Endothelial cell of umbilical vein (primary cell): Measurements from ENCODE around the gene ERCC2. TPM values are rescaled to one million over a fixed set of nuclear protein-coding genes. Genes with fewer than 3 reads are reported as not detected.
A peak's percentile ranks its signal among the peaks of the same experiment; 100 is the strongest.

Experiments
- BruUV-seq: library from RNA; stranded (reverse); fragments of 400-500 nt; replicated peaks from 2 replicates; lab custom pipeline; 2021; lab: Mats Ljungman, UMichigan
- CTCF ChIA-PET: fragments of 300-600, 350-600 bp; sonication (Branson Sonifier 250); formaldehyde crosslinking; loops from one replicate; lab custom pipeline; 2021; ENCODE audit warnings: antibody characterized with exemption, inconsistent platforms; lab: Charles Lee
- POLR2A ChIA-PET: fragments of 300-600, 350-600 bp; sonication (Branson Sonifier 250); formaldehyde crosslinking; loops from one replicate; lab custom pipeline; 2021; ENCODE audit warnings: antibody characterized with exemption, inconsistent platforms; lab: Charles Lee
- DNase-seq: peaks from one replicate; pipeline ENCODE4 v3.0.0-alpha.2; 2011; ENCODE audit warnings: low read depth, low spot score
- FAIRE-seq: peaks from 2 replicates; lab custom pipeline; 2011; peaks lifted over from hg19 to GRCh38; lab: Jason Lieb, UNC
- H2AFZ ChIP-seq: 2 replicates; pipeline ENCODE4 v1.6.0; 2012; ENCODE audit warnings: low read depth, low read length, control low read depth, inconsistent platforms
- H3K27ac ChIP-seq: 2 replicates; pipeline ENCODE4 v1.5.1; 2011; ENCODE audit warnings: low read depth, mild to moderate bottlenecking, control low read depth, low read length, moderate library complexity; ENCODE audit not compliant: insufficient read depth
- H3K27me3 ChIP-seq, 2 experiments: 2 replicates each; pipeline versions ENCODE4 v1.6.0 to v1.6.1; 2011; ENCODE audit warnings: low read length in 2 of 2, mixed read lengths in 1 of 2; ENCODE audit not compliant: control insufficient read depth in 2 of 2, insufficient read depth in 2 of 2
- H3K36me3 ChIP-seq, 2 experiments: 2 replicates in 1 of 2; 3 replicates in 1 of 2; pipeline ENCODE4 v1.5.1; 2011; ENCODE audit warnings: low read length in 2 of 2, mild to moderate bottlenecking in 1 of 2, moderate library complexity in 1 of 2; ENCODE audit not compliant: control insufficient read depth in 2 of 2, insufficient read depth in 2 of 2; ENCODE audit errors: extremely low read depth in 1 of 2
- H3K4me1 ChIP-seq: 3 replicates; pipeline ENCODE4 v1.5.1; 2011; ENCODE audit warnings: mild to moderate bottlenecking, low read length; ENCODE audit not compliant: control insufficient read depth, insufficient read depth; ENCODE audit errors: extremely low read depth
- H3K4me2 ChIP-seq: 2 replicates; pipeline ENCODE4 v1.6.1; 2011; ENCODE audit warnings: low read length, control low read depth, mixed read lengths; ENCODE audit not compliant: insufficient read depth
- H3K4me3 ChIP-seq, 3 experiments: fragments of 200-600 bp in 1 of 3; sonication (generic), shearing (Covaris generic) in 1 of 3; replicated peaks in 1 of 3; 2 replicates each; pipeline ENCODE4 v1.5.1; 2011 to 2016; ENCODE audit warnings: control low read depth in 3 of 3, low read length in 3 of 3, mild to moderate bottlenecking in 2 of 3, inconsistent platforms in 1 of 3, low read depth in 1 of 3, moderate library complexity in 1 of 3; ENCODE audit not compliant: insufficient read depth in 1 of 3
- H3K79me2 ChIP-seq: 2 replicates; pipeline ENCODE4 v1.6.0; 2012; ENCODE audit warnings: low read length, inconsistent platforms; ENCODE audit not compliant: control insufficient read depth, insufficient read depth
- H3K9ac ChIP-seq: replicated peaks from 2 replicates; pipeline ENCODE3; 2011; ENCODE audit warnings: low read length, control low read depth; ENCODE audit not compliant: insufficient read depth; ENCODE audit errors: extremely low read depth
- H3K9me1 ChIP-seq: replicated peaks from 3 replicates; pipeline ENCODE4 v1.6.0; 2011; ENCODE audit warnings: mild to moderate bottlenecking, low read length; ENCODE audit not compliant: control insufficient read depth, insufficient read depth; ENCODE audit errors: extremely low read depth
- H3K9me3 ChIP-seq: replicated peaks from 2 replicates; pipeline ENCODE4 v1.5.1; 2012; ENCODE audit warnings: low read length, inconsistent platforms; ENCODE audit not compliant: control insufficient read depth, insufficient read depth
- H4K20me1 ChIP-seq: replicated peaks from 2 replicates; pipeline ENCODE3; 2011; ENCODE audit warnings: mild to moderate bottlenecking, low read length; ENCODE audit not compliant: control insufficient read depth, insufficient read depth; ENCODE audit errors: extremely low read depth
- FOS ChIP-seq: IDR thresholded peaks from 2 replicates; pipeline ENCODE4 v1.6.1; 2011; ENCODE audit warnings: mild to moderate bottlenecking, low read length, moderate library complexity, borderline replicate concordance; ENCODE audit not compliant: insufficient read depth
- GATA2 ChIP-seq: IDR thresholded peaks from 2 replicates; pipeline ENCODE4 v1.7.0; 2011; ENCODE audit warnings: low read depth, mild to moderate bottlenecking, moderate library complexity, mixed read lengths, low read length; ENCODE audit not compliant: insufficient read length, insufficient read depth
- JUN ChIP-seq: IDR thresholded peaks from 2 replicates; pipeline ENCODE4 v1.6.1; 2011; ENCODE audit warnings: borderline replicate concordance, low read depth; ENCODE audit not compliant: insufficient read length, insufficient read depth
- POLR2AphosphoS5 ChIP-seq: IDR thresholded peaks from 2 replicates; pipeline ENCODE4 v1.6.1; 2012; ENCODE audit warnings: low read depth, mild to moderate bottlenecking, control low read depth, low read length, moderate library complexity; ENCODE audit not compliant: insufficient read depth
- dilution Hi-C: fragments of 300-500 bp; cut with MboI; formaldehyde crosslinking; loops from one replicate; pipeline ENCODE4 v1.15.0; 2019; ENCODE audit warnings: low sequenced_read_pairs; ENCODE audit not compliant: extremely low pct_ligation_motif_present
- intact Hi-C: fragments of 100-400 bp; cut with micrococcal nuclease; formaldehyde crosslinking; loops from one replicate; pipeline ENCODE4 v1.10.0; 2022
- polyA plus RNA-seq, 4 experiments: library from polyadenylated mRNA; depleted of rRNA in 3 of 4; stranded (reverse) in 3 of 4; unstranded in 1 of 4; fragments of >200 nt; gene quantifications; 2 replicates each; pipeline versions ENCODE4 v1.2.1 to v1.2.3, GENCODE V29; 2011 to 2012; ENCODE audit warnings: missing spikeins in 1 of 4
- total RNA-seq: library from RNA; stranded (reverse); gene quantifications from 2 replicates; pipeline ENCODE4 v1.2.3, GENCODE V29; 2021
- TF ChIP-seq, protein P1 (sequence below), 2 donors: IDR thresholded peaks; 1 replicate in 1 of 2; 2 replicates in 1 of 2; pipeline ENCODE4 v1.5.1; 2011; ENCODE audit warnings: low read length in 2 of 2, mild to moderate bottlenecking in 2 of 2, moderate library complexity in 2 of 2, control low read depth in 1 of 2, inconsistent platforms in 1 of 2, low read depth in 1 of 2; ENCODE audit not compliant: insufficient read depth in 1 of 2; ENCODE audit errors: extremely low read depth in 1 of 2

Gene ERCC2
- total and polyA plus RNA-seq, 2 donors (not counting 3 experiments of a cell fraction or from before 2014, with no cell fraction given) = 59.9 to 61.8 TPM

DNA sequence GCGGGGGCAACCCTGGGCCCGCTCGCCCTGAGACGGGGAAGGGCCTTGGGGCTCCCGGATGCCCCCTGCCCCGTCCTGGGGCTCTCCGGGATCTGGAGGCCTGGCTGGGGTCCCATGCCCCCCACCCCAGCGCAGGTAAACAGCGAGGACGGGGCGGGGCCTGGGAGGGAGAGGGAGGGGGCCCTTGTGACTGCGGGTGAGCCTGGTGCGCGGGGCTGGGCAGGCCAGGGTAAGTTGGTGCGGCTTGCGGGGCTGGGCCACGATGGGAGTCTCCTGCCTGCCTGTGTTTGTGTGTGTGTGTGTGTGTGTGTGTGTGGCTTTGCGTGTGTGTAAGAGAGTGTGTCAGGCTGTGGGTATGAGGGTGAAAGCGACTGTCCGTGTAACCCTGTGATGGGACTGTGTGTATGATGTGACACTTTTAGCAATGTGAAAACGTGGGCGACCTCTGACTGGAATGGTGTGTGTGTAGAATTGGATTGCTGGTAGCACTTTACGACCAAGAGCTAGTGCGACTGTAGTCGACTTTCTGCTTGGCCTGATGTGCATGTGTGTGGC is 29.4 kb downstream of the ERCC2 start:
- no peaks in the 10 kb centered on the region for H4K20me1 ChIP-seq
- H3K4me3 ChIP-seq = no peak overlapping the region
- CTCF ChIA-PET = no interaction called here

More for the DNA sequence above, 29.4 kb downstream of the ERCC2 start:
- no peaks in the 10 kb centered on the region for H3K9me3 ChIP-seq
- H3K36me3 ChIP-seq = no peaks in the 10 kb centered on the region
- TF ChIP-seq, protein P1, sequence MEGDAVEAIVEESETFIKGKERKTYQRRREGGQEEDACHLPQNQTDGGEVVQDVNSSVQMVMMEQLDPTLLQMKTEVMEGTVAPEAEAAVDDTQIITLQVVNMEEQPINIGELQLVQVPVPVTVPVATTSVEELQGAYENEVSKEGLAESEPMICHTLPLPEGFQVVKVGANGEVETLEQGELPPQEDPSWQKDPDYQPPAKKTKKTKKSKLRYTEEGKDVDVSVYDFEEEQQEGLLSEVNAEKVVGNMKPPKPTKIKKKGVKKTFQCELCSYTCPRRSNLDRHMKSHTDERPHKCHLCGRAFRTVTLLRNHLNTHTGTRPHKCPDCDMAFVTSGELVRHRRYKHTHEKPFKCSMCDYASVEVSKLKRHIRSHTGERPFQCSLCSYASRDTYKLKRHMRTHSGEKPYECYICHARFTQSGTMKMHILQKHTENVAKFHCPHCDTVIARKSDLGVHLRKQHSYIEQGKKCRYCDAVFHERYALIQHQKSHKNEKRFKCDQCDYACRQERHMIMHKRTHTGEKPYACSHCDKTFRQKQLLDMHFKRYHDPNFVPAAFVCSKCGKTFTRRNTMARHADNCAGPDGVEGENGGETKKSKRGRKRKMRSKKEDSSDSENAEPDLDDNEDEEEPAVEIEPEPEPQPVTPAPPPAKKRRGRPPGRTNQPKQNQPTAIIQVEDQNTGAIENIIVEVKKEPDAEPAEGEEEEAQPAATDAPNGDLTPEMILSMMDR (IDR thresholded peaks at IDR 0.05; ENCODE audit: extremely low read depth in 1 of 2, insufficient read depth in 1 of 2, low read depth in 1 of 2, low read length in 2 of 2) = no peak
- TF ChIP-seq JUN (no peak), FOS (no peak), POLR2AphosphoS5 (no peak), GATA2 (no peak)
- H3K27me3 ChIP-seq = peaks cover 5% of the 10 kb centered on the region in 2 experiments
- FAIRE-seq (no peak), DNase-seq (no peak)
- H3K27ac ChIP-seq = no peak overlapping the region
- BruUV-seq = no TSS peak
- no peaks in the 10 kb centered on the region for H3K9me1 ChIP-seq
- H2AFZ ChIP-seq = no peak overlapping the region
- dilution Hi-C loops (no loop called here), intact Hi-C loops (no loop called here)
- POLR2A ChIA-PET = no interaction called here
- peaks cover 3% of the 10 kb centered on the region for H3K4me1 ChIP-seq
- no peak overlapping the region for H3K9ac ChIP-seq
- H3K4me2 ChIP-seq = peak overlapping the region; percentile 10
- H3K79me2 ChIP-seq = no peaks in the 10 kb centered on the region
